HEK293 (cell line): ENCODE measurements around the gene MAK.

ENCODE experiments used
- CTCF ChIP-seq: fragments of 450-650 bp; formaldehyde crosslinking; IDR thresholded peaks from 2 replicates; pipeline ENCODE4 v1.5.1; 2016; ENCODE audit warnings: missing biosample characterization, missing genetic modification characterization
- ZNF558 ChIP-seq: fragments of 450-650 bp; formaldehyde crosslinking; IDR thresholded peaks from 2 replicates; pipeline ENCODE4 v1.5.1; 2016; ENCODE audit warnings: missing biosample characterization, missing genetic modification characterization

DNA sequence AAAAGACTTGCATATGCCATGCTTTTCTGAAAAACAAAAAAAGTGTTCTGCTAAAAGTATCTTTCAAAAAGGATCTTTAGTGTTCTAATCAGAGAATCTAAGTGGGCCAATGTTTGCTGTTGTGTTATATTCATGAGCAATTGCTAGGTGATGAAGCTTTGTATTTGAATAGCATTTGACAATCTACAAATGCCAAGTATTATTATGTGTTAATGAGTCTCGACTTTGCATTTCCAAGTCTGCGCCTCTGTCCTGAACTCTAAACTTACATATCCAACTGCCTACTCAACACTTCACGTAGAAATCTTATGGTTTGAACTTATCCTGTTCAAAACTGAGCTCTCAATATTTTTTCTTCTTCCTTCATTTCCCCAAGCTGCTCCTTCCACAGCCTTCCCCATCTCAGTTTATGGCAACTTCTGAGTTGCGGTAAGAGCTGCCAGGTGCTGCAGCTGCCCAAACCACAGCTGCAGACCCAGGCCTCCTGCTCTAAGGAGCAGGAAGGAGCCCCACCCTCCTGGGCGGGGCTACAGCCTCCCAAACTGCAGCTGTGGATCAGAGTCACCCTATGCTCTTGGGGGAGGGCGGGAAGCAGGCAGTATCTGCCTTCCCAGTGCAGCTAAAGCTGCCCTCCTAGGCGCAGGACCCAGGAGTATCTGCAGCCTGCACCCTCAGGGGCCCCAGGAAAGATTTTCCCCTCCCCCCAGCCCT lies 16.7 kb upstream of the MAK start:
- TF ChIP-seq ZNF558: no peak
- no peak for TF ChIP-seq CTCF (tag by site-specific recombination)
